ENCODE data around the gene CGREF1.

DNA sequence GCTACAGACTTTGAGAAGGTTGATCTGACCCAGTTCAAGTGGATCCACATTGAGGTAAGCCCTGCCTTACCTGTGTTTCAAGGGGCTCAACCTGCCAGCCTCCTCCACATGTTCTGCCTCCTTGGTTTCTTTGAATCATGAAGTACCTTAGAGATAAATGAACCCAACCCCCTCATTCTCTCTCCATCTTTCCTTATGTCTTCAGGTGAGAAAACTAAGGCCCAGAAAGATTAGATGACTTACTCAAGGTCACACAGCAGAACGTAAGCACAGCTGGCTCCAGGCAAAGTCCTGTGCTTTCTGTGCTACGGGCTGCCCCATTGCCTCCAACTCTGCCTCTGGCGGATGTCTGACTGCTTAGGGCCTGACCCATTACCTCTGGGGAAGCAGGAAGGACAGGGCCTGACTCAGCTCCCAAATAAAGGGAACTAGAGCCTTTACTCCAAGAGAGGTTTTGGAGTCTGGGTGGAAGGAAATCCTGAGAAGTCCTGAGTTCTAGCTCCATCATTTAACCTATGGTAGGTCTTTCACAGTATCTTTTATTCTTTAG, 22.1 kb downstream of the CGREF1 start:
- TF ChIP-seq CTCF (IDR thresholded peaks at IDR 0.05): no peak
- TF ChIP-seq POLR2A (IDR thresholded peaks at IDR 0.05): no peak
